Testis (tissue), 2 donors: ENCODE data around the gene THPO.

ENCODE experiments used
- CTCF ChIP-seq, 3 experiments: fragments of 450-650 bp in 2 of 3; fragments of 200-600 bp in 1 of 3; sonication (generic) in 1 of 3; IDR thresholded peaks; one replicate each; pipeline ENCODE4 v1.5.1; 2016 to 2019; ENCODE audit warnings: antibody characterized with exemption in 3 of 3, mild to moderate bottlenecking in 2 of 3, moderate library complexity in 1 of 3
- POLR2A ChIP-seq: fragments of 450-650 bp; IDR thresholded peaks from one replicate; pipeline ENCODE4 v1.6.1; 2017; ENCODE audit warnings: antibody characterized with exemption, mild to moderate bottlenecking, moderate library complexity

GRCh38 chr3:184386047-184386806 is 8.2 kb upstream of the THPO start:
- TF ChIP-seq CTCF (IDR thresholded peaks at IDR 0.05) (no peak), POLR2A (no peak)
